Endothelial cell (in vitro differentiated cells): ENCODE results near the gene SNUPN. TPM values are rescaled to one million over a fixed set of nuclear protein-coding genes. Genes with fewer than 3 reads are reported as not detected.

Experiments
- DNase-seq: peaks from one replicate; pipeline ENCODE4 v3.0.0; 2021; ENCODE audit warnings: low spot score
- H3K27ac Mint-ChIP-seq: one replicate; pipeline ENCODE4 v1.8.0; 2021; ENCODE audit warnings: mixed read lengths, inconsistent platforms; ENCODE audit not compliant: unreplicated experiment
- H3K27me3 Mint-ChIP-seq: one replicate; pipeline ENCODE4 v1.8.0; 2021; ENCODE audit warnings: mild to moderate bottlenecking, moderate library complexity, mixed read lengths, inconsistent platforms; ENCODE audit not compliant: unreplicated experiment
- H3K36me3 Mint-ChIP-seq: one replicate; pipeline ENCODE4 v1.8.0; 2021; ENCODE audit warnings: mild to moderate bottlenecking, low read depth, mixed read lengths, inconsistent platforms; ENCODE audit not compliant: unreplicated experiment
- H3K4me1 Mint-ChIP-seq: one replicate; pipeline ENCODE4 v1.8.0; 2021; ENCODE audit warnings: mild to moderate bottlenecking, mixed read lengths, inconsistent platforms; ENCODE audit not compliant: unreplicated experiment
- H3K4me3 Mint-ChIP-seq: one replicate; pipeline ENCODE4 v1.8.0; 2021; ENCODE audit warnings: mild to moderate bottlenecking, mixed read lengths, inconsistent platforms; ENCODE audit not compliant: unreplicated experiment
- H3K9me3 Mint-ChIP-seq: one replicate; pipeline ENCODE4 v1.8.0; 2021; ENCODE audit warnings: mixed read lengths, inconsistent platforms; ENCODE audit not compliant: unreplicated experiment
- CTCF ChIP-seq: fragments of 200-600 bp; sonication (generic); IDR thresholded peaks from one replicate; pipeline ENCODE4 v1.5.0; 2021; ENCODE audit warnings: antibody characterized with exemption; ENCODE audit not compliant: unreplicated experiment
- total RNA-seq: library from RNA; stranded (reverse); fragmentation: NEBNext Ultra II Directional; extraction: Animal tissue kit (Norgen Biotek cat#: 25700); gene quantifications from one replicate; pipeline ENCODE4 v1.2.1, GENCODE V29; 2021; ENCODE audit not compliant: unreplicated experiment

SNUPN gene
- total RNA-seq, 1 donor from 2014 or later: 16.5 TPM

GRCh38 chr15:75599401-75599800 lies 26.1 kb downstream of the SNUPN start:
- DNase-seq: no peak
- Mint-ChIP-seq H3K9me3 (no peaks in the 10 kb centered on the region), H3K36me3 (peaks cover 29% of the 10 kb centered on the region), H3K27ac (peak overlapping the region; percentile 13), H3K4me1 (peaks cover 21% of the 10 kb centered on the region), H3K27me3 (peaks cover 4% of the 10 kb centered on the region), H3K4me3 (no peak overlapping the region)
- TF ChIP-seq CTCF: no peak

GRCh38 chr15:75598361-75598760 lies 27.2 kb downstream of the SNUPN start:
- Mint-ChIP-seq H3K27me3 (peaks cover 4% of the 10 kb centered on the region), H3K4me1 (peaks cover 21% of the 10 kb centered on the region)

GRCh38 chr15:75597667-75598341 lies 27.7 kb downstream of the SNUPN start:
- Mint-ChIP-seq H3K9me3 (no peaks in the 10 kb centered on the region), H3K36me3 (peaks cover 30% of the 10 kb centered on the region), H3K4me3 (no peak overlapping the region), H3K27ac (no peak overlapping the region), H3K27me3 (peaks cover 4% of the 10 kb centered on the region), H3K4me1 (peaks cover 21% of the 10 kb centered on the region)
- peak; percentile 57 for TF ChIP-seq CTCF
- DNase-seq: peak; percentile 20

More at GRCh38 chr15:75598361-75598760, 27.2 kb downstream of the SNUPN start:
- H3K9me3 Mint-ChIP-seq: no peaks in the 10 kb centered on the region
- H3K4me3 Mint-ChIP-seq: no peak overlapping the region
- H3K36me3 Mint-ChIP-seq: peaks cover 30% of the 10 kb centered on the region
- no peak for DNase-seq
- no peak for TF ChIP-seq CTCF
- no peak overlapping the region for H3K27ac Mint-ChIP-seq

- no peaks in the 10 kb centered on the region for H3K9me3 Mint-ChIP-seq
- peaks cover 4% of the 10 kb centered on the region for H3K27me3 Mint-ChIP-seq
- no peak for DNase-seq
- peaks cover 21% of the 10 kb centered on the region for H3K4me1 Mint-ChIP-seq
- TF ChIP-seq CTCF: no peak
- peaks cover 33% of the 10 kb centered on the region for H3K36me3 Mint-ChIP-seq
- no peak overlapping the region for H3K27ac Mint-ChIP-seq
- H3K4me3 Mint-ChIP-seq: no peak overlapping the region
Measured at GRCh38 chr15:75596703-75597345, 28.7 kb downstream of the SNUPN start.

- Mint-ChIP-seq H3K4me3 (no peak overlapping the region), H3K9me3 (no peaks in the 10 kb centered on the region), H3K27me3 (peaks cover 4% of the 10 kb centered on the region), H3K4me1 (peaks cover 19% of the 10 kb centered on the region), H3K27ac (no peak overlapping the region), H3K36me3 (peaks cover 34% of the 10 kb centered on the region)
- DNase-seq: no peak
- TF ChIP-seq CTCF: no peak
Measured at GRCh38 chr15:75594276-75594675, 31.2 kb downstream of the SNUPN start.
